Gastrocnemius medialis (tissue), 4 donors: ENCODE measurements around the gene GYG2.

Experiments used
- CTCF ChIP-seq, 5 experiments: fragments of 450-650 bp in 3 of 5; fragments of 200-600 bp in 2 of 5; sonication (generic) in 2 of 5; IDR thresholded peaks in 4 of 5; conservative IDR thresholded peaks in 1 of 5; 1 replicate in 4 of 5; 2 replicates in 1 of 5; pipeline ENCODE4 v1.5.1; 2016 to 2019; ENCODE audit warnings: antibody characterized with exemption in 5 of 5, mild to moderate bottlenecking in 3 of 5, moderate library complexity in 3 of 5
- POLR2A ChIP-seq, 2 donors: fragments of 450-650 bp; IDR thresholded peaks; one replicate each; pipeline ENCODE4 v1.6.1; 2017; ENCODE audit warnings: antibody characterized with exemption in 2 of 2, mild to moderate bottlenecking in 2 of 2, moderate library complexity in 2 of 2

- TF ChIP-seq CTCF (IDR thresholded peaks at IDR 0.05 in 4 of 5, conservative IDR thresholded peaks at IDR 0.05 in 1 of 5), result no peak
- TF ChIP-seq POLR2A (IDR thresholded peaks at IDR 0.05), result no peak
Measured at GRCh38 chrX:2785538-2785937, 43.2 kb upstream of the GYG2 start.
